Suppressor macrophage (primary cell): Measurements from ENCODE around the gene CARD19.
A peak's percentile ranks its signal among the peaks of the same experiment; 100 is the strongest.

ENCODE experiments used
- DNase-seq, 4 experiments: peaks; one replicate each; pipeline ENCODE4 v3.0.0-alpha.2; 2020 to 2022

Gene CARD19

DNA sequence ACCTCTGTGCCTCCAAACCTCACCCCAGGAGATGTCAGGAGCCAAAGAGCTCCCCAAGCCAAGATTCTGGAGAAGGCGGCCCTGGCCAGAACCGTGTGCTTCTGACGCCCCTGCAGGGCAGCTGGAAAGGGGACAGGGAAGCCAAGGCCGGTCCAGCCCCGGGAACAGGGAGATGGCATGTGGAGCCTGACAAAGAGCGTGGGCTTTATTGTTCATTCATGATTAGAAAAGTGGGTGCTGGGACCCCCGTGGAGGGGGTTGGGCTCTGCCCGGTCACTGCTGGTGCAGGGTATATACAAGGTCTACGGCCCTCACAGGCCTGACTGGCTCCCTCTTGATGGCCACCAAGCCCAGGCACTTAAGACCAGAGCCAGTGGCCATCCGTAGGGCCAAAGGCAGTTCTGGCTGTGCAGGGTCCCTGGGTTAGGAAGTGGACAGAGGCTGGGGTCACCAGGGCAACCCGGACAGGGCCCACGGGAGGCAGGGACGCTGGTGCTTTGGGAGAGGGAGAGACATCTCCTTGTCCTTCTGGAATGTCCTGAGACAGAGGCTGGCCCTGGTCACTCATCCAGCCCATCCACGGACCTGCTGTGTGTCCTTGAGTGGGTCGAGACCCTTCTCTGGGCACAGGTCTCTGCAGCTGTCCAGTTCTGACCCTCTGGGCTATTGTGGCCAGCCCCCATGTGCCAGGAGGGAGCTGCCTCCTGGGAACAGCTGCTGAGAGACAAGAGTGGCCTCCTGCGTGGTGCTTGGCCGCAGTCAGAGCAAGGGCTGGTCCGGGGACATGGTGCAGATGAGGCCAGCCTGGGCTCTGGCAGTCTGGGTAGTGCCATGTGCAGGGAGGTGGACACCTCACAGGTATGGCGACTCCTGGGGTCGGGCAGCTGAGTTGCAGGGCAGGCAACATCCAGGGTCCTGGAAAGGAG is 25.6 kb downstream of the CARD19 start:
- peak in 1 of 4 experiments; percentile 28 for DNase-seq

DNA sequence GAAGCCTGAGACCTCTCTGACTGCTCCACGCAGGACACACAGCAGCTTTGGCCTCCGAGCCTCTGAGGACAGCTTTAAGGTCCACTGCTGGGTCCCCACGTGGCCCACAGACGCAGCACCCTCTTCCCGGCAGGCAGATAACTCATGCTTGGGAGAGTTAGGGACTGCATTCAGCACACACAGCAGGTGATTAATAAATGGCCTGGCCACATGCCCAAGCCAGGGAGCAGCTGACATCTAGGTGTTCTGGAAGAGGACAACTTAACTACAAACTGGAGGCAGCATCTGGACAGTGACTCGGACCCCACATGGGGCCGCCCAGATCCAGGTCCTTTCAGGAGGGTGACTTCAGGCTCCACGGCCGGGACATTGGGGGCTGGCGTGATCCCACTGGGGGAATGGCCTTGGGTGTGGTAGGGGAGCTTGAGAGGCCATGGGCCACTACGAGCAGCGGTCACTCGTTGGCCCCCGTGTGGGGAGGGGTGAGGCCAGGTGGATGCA is 26.8 kb downstream of the CARD19 start:
- DNase-seq = peak in 1 of 4 experiments; percentile 6

DNA sequence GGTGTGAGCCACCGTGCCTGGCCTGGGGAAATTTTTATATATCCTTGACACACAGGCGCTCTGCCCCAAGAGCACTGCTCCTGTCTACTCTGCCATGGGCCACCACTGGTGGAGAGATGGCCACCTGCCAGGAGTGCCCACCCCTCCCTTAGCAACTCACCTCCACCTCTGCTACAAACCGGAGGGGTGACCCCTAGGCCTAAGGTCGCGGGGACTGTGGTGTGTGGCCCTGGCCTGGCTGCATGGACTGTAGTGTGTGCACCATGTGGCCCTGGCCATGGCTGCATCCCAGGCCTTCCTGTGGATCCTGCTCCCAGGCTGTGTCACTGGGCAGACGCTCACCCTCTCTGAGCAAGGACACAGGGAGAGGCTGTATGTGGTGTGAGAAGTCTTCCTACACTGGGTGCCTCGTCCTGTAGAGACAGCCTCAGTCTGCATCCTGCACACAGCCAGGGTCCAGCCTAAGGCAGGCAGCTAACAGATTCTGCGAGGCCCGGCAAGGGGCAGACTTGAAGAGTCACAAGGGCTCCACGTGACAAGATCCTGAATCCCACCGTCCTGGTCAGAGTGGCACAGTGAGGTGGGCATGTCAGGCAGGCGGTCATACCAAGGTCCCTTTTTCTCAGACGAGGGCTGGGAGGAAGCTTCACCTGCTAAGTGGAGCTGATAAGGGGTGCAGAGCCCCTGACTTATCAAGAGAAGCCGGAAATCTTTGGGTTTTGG is 27.7 kb downstream of the CARD19 start:
- DNase-seq = peak in 2 of 4 experiments; percentile 4

DNA sequence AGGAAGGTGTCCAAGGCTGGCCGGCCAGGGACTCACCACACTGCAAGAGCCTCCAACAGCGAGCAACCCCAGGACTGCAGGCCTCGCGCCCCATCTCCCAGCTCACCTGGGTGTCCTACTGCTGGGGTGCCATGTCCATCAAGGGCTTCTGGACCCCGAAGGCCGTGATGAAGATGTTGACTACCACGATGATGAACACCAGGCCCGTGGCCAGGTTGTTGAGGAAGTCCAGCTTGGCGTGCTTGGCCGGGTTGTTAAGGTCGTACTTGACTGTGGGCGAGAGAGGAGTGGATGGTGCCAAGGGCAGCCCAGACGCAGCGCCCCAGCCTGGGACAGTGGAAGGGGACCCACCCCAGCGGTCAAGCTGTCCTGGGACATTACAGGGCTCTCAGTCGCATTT is 28.8 kb downstream of the CARD19 start:
- no peak for DNase-seq

DNA sequence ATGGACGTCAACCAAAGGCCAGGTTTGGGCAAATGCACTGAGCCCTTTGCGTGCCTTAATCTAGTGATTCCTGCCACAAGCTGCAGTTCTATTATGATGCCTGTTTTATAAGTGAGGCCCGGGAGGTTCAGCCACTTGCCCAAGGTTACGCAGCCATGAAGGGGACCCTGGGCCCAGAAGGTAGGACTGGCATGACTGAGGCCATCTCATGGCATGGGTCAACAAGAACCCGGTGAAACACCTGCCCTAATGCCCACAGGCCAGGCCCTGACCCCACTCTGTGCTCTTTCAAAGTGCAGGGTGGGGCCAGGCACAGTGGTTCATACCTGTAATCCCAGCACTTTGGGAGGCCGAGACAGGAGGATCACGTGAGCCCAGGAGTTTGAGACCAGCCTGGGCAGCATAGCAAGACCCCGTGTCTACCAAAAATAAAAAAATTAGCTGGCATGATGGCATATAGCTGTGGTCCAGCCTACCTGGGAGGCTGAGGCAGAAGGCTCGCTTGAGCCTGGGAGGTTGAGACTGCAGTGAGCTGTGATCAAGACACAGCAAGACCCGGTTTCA is 29.4 kb downstream of the CARD19 start:
- no peak for DNase-seq

DNA sequence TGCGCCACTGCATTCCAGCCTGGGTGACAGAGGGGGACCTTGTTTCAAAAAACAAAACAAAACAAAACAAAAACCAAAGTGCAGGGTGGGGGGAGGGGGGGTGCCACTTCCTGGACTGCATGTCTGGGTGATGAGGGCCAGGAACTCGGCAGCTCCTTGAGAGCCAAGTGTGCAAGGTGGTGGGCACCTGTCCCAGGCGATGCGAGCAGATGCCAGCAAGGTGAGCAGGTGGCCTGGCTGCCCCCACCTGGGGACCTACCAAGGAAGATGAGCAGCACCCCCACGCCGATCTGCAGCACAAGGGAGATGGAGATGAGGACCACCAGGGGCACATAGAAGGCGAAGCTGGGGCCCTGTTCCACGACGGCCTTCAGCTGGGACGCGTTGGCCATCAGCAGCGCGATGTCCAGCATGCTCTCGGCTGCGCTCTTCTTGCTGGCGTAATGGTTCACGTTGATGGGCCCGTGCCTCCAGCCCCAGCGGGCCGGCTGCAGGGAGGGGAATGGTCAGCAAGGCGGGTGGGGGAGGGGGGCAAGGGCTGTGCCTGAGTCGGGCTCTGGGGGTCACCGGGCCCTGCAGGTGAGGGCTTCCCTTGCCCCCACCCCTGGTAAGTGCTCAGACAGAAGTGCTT is 30.2 kb downstream of the CARD19 start:
- no peak for DNase-seq

DNA sequence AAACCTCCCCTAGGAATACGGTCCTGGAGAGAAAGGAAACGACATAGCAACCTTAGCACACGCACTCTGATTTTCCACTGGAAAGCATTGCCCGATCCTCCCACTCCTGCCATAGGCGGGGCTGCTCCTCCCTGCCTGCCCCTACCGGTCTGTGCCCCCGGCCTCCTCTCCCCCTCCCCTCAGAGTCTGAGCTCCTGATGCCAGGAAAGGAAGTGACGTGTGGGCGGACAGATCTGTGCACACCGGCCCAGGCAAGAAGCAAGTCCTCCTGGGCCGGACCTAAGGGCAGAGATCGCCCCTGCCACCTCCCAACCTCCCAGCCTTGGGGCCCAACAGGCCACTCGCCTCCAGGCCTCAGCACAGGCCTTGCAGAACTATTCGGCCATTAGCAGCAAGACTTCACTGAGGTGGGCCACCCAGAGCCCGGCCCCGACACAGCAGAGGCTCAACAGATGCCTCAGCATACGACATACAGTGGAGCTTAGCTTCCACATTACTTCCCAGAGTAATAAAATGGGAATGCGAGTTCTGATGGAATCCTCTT is 30.9 kb downstream of the CARD19 start:
- peak in 2 of 4 experiments; percentile 37 to 51 for DNase-seq

DNA sequence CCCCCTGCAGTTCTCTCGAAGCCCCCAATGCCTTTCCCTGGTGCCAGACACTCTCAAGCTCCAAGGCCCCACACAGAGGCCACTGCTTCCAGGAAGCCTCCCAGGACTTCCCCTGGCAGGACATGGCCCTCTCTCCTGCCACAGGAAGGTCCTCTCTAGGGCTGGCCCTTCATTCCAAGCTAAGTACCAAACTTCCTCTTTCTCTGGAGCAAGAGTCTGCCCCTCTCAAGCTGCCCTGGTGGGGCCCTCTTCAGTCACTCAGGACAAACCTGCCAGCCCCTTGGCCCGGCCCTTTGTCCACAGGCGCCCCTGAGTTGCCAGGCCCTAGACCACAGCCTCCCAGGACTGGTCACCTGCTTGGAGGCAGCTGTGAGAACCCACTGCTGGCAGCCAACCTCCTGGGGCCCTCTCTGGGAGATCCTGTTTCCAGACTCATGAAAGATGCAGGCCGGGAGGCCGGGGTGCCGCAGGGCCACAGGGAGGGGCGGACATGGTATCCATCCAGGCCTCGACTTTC is 31.4 kb downstream of the CARD19 start:
- peak; percentile 59 to 77 (median 77) for DNase-seq

DNA sequence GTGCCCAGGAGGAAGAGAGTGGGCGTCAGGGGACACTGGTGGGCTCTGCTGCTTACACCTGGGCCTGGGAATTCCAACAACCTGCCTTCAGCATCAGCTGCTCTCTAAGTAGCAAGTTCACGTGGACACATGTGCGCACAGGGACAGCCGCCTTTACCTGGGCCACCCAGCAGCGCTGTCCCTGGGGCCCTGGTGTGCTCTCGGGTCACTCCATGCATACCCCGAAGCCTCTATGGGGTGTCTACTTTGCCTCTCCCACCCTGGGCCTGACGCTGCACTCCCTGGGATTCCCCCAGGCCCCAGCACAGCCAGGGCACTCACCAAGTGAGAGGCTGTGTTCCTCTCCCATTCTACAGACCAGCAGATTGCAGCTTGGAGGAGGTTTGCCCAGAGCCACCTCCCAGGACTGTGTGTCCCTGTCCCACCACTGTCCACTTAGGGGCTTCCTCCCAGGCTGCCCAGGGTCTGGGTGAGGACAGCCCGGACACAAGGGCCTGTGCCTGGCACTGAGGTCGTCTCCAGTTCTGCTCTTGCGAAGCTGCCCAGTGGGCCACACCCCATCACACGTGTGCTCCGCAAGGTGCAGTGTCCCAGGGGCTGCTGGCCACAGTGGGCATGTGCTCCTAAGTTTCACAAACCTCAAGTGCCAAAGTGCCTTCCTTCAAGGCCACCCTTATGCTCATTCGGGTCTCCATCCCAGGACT is 32.1 kb downstream of the CARD19 start:
- DNase-seq = no peak

DNA sequence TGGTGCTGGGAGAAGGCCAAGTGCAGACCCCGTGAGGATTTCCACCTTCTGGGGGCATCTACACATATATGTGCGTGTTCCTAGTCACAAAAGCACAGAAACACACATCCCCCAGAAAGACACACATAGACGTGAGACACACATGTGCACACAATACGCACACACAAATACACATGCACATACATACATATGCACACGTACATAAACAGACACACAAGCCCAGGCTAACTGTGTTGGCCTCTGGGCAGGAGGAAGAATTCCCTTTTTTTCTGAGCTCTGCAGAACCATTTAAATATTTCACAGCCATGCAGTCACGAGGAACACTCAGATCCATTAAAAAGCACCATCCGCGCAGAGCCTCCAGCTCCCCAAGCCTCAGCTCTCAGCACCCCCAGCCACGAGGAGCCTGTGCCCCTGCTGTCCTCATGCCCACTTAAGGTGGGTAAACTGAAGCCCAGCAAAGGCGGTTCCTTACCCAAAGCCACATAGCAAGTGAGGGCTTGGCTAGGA is 32.8 kb downstream of the CARD19 start:
- DNase-seq = no peak

DNA sequence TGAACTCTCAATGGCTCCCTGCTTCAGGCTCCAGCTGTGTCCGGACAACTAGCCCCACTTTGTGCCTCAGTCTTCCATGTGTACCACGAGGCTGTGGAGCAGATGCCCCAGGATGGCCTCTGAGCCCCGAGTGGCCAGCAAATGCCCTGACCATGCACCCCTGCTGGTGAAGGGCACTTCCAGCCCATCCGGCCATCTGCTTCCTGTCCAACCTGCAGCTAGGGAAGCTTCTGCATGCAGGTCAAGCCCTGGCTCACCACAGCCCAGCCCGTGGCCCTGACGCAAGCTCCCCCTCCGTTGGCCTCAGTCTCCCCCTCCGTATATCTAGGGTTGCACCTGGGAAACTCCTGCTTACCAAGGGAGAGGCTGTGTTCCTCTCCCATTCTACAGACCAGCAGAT is 33.3 kb downstream of the CARD19 start:
- DNase-seq = peak in 3 of 4 experiments; percentile 56 to 61 (median 60)

DNA sequence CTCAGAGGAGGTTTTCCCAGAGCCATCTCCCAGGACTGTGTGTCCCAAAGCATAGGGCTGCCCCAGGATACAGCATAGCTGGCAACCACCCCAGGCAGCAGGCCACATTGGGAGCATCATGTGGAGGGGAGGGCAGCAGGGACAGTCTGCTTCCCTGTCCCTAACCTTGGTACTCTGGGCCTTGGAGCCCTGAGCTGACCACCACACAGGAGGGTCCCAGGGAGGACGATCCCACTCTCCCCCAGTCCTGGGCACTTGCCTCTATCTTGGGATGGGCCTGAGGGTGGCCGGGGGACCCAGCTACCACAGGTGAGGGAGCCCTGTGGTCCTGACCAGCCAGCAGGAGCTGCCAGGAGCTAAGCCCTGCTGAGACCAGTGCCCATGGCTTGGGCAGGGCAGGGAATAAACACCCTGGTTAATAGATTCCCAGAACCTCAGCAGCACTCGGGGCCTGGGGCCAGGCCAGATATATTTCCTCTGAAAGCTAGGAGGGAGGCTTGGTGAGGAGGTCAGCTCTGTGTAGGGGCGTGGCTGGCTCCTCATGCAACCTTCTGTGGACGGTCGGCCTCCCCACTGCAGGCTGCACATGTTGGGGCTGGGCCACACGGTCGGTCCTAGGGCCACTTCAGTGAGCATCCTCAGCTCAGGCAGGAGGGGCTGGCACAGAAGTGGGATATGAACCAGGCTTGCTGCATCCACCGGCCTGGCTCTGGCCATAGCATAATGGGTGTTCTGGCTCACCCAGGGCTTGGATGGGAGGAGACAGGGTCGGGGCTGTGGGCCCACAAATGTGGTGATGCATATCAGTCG is 33.9 kb downstream of the CARD19 start:
- peak in 1 of 4 experiments; percentile 26 for DNase-seq

DNA sequence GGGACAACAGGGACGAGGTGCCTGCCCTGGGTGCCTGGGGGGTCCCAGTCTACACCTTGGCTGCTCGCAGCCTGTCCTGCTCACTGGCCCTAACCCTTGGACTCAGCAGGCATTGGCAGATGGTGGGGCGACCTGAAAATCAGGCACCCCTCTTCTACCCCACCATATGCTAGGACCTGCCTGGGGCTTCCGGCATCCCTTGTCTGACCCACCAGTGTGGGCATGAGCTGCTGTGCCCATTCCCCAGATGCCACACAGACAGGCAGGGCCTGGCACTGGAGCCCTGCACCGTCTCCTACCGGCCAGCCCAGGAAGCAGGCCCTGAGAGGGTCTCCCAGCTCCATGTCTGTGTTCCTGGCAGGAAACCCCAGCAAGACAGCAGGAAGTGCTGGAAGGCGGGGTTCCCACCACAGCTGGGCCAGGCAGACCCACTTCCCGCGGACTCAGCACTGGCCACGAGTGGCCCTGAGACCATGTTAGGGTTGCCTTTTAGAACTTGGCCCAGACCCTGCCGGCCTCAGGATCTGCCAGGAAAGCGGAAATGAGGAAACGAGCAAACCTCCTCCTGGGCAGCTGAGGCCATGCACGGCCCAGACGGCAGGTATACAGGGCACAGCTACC is 35.0 kb downstream of the CARD19 start:
- peak; percentile 76 to 84 (median 82) for DNase-seq

DNA sequence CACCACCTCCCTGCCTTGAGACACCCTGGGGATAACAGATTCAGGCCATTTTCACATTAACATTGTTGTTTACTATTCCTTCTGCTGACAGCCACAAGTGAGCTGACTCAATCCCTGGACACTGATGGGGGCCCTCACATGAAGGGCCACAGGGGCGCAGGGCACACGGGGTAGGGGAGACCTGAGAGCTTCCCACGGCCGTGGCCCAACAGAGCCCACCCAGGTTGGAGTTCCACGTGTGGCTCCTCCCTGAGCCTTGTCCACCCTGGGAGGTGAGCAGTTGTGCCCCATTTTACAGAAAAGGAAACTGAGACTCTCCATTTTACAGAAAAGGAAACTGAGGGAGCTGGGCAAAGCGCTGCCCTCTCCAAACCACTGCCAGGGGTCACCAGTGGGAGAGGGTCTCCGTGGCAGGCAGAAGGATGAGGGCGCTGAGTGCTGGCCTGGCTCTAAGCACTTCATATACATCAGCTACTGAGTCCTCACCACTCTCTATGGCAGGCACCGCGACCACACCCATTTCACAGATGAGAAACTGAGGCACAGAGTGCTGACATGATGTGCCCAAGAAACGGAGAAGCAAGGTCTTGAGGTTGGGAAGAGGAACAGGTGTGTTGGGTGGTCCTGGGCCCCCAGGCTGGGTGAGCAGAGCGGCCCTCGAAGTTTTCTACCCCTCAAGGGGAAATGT is 35.7 kb downstream of the CARD19 start:
- no peak for DNase-seq

DNA sequence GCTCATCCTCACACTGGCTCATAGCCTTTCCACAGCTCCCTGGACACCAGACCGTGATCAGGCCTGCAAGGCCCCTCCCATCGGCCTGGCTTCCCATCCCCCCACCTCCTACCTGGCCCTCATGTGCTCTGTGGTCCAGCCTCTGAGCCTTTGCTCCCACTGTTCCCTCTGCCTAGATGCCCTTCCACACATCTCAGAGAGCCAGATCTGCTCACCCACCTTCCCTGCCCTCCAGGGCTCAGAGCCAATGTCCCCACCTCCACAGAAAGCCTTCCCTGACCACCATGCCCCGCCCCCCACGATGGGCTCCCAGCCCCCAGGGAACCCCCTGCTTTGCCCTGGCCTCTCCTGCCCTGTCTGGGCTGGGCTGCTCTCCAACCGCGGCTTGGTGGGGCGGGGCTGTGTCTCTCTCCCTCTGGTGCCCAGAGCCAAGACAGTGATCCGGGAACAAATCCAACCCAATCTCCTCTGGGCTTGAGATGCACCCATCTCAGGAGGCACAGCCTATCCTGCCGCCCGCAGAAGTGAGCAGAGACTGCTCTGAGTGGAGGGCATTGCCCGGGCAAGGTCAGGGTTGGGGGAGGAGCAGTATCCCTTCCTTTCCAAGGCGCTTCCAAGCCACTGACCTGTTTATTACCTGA is 36.4 kb downstream of the CARD19 start:
- peak in 3 of 4 experiments; percentile 33 to 54 (median 53) for DNase-seq

DNA sequence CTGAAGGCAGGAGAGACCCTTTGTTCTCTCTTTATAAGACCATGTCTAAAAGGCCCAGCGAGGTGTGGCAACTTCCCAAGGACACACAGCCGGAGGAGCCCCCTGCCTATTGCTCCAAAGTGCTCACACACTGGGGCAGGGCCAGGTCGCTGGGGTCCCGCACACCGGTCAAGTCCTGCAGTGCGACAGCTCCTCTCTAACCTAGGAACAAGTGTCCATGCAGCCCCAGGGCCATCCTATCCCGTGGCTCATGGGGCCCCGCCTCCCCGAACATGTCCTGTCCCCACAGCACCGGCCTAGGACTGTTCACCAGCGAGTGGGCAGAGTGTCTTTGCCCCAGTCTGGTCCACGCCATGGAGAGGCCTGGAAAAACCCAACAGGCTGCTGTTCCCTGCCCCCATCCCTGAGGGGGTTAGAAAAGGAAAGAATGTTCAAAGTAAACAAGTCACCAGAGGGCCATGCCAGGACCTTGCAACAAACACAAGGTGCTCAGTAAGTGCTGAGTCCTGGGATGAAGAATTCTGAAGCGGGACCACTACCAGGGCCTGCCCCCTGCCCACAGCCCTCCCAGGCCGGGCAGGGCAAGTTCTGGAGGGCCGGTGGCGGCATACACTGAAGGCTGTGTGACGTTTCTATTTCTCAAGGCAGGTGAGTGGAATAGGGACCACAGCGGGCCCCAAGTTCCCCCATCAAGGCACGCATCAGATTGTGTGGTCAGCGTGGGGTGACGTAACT is 37.1 kb downstream of the CARD19 start:
- peak in 3 of 4 experiments; percentile 63 to 74 (median 67) for DNase-seq

DNA sequence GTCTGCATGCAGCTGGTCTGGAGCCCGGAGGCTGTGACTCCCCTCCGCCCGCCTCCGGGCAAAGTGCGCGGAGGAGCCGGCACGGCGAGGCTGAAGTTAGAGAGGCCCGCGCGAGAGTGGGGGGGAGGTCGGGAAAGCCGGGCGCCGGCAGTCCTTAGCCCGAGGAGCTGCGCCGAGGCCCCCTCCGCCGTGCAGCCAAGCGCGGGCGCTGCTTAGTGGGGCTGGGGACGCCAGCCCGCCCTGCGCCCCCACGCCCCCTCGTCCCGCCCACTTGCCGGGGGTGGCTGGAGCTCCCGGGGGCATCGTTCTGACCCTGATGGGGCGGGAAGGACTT is 37.6 kb downstream of the CARD19 start:
- peak; percentile 90 to 94 (median 92) for DNase-seq
